H9 (cell line): Measurements from ENCODE around the gene FUT6. TPM values are rescaled to one million over a fixed set of nuclear protein-coding genes. Genes with fewer than 3 reads are reported as not detected.

ENCODE experiments used
- DNase-seq: peaks from one replicate; pipeline ENCODE4 v3.0.0-alpha.2; 2017
- H2AFZ ChIP-seq: one replicate; pipeline ENCODE4 v1.6.1; 2013; ENCODE audit warnings: mild to moderate bottlenecking, low read length, control low read depth, moderate library complexity
- H2AK5ac ChIP-seq: 2 replicates; pipeline ENCODE4 v1.6.1; 2013; ENCODE audit warnings: low read length, control low read depth, mixed read lengths; ENCODE audit not compliant: insufficient read length
- H2BK120ac ChIP-seq: one replicate; pipeline ENCODE4 v1.6.1; 2013; ENCODE audit warnings: low read depth, mild to moderate bottlenecking, low read length, control low read depth, inconsistent platforms; ENCODE audit not compliant: poor library complexity, severe bottlenecking
- H2BK12ac ChIP-seq: 2 replicates; pipeline ENCODE4 v1.6.1; 2013; ENCODE audit warnings: low read length, control low read depth, mixed read lengths, low read depth; ENCODE audit not compliant: insufficient read length
- H2BK15ac ChIP-seq: 2 replicates; pipeline ENCODE4 v1.6.1; 2013; ENCODE audit warnings: low read depth, low read length, control low read depth
- H2BK20ac ChIP-seq: one replicate; pipeline ENCODE4 v1.6.1; 2013; ENCODE audit warnings: low read depth, mild to moderate bottlenecking, low read length, control low read depth, inconsistent platforms; ENCODE audit not compliant: poor library complexity, severe bottlenecking
- H2BK5ac ChIP-seq: 2 replicates; pipeline ENCODE4 v1.6.1; 2013; ENCODE audit warnings: low read length, control low read depth, mixed read lengths; ENCODE audit not compliant: insufficient read length
- H3K14ac ChIP-seq: 2 replicates; pipeline ENCODE4 v1.6.1; 2013; ENCODE audit warnings: low read length, control low read depth; ENCODE audit not compliant: insufficient read depth
- H3K18ac ChIP-seq: 2 replicates; pipeline ENCODE4 v1.6.1; 2013; ENCODE audit warnings: low read depth, mild to moderate bottlenecking, mixed read lengths, low read length, control low read depth; ENCODE audit not compliant: insufficient read length
- H3K23ac ChIP-seq: 2 replicates; pipeline ENCODE4 v1.6.1; 2013; ENCODE audit warnings: low read length, control low read depth, mixed read lengths, low read depth; ENCODE audit not compliant: insufficient read length
- H3K23me2 ChIP-seq: 2 replicates; pipeline ENCODE4 v1.6.1; 2013; ENCODE audit warnings: low read depth, mild to moderate bottlenecking, mixed read lengths, low read length, control low read depth; ENCODE audit not compliant: insufficient read length, poor library complexity, severe bottlenecking
- H3K27ac ChIP-seq: 2 replicates; pipeline ENCODE4 v1.5.1; 2013; ENCODE audit warnings: low read length, control low read depth, mixed read lengths, low read depth; ENCODE audit not compliant: insufficient read length
- H3K27me3 ChIP-seq: 2 replicates; pipeline ENCODE4 v1.6.1; 2013; ENCODE audit warnings: low read length, control low read depth, inconsistent platforms; ENCODE audit not compliant: insufficient read depth
- H3K4ac ChIP-seq: 2 replicates; pipeline ENCODE4 v1.6.1; 2013; ENCODE audit warnings: low read depth, mild to moderate bottlenecking, control low read depth, inconsistent platforms, low read length, moderate library complexity
- H3K4me1 ChIP-seq: 2 replicates; pipeline ENCODE4 v1.6.1; 2013; ENCODE audit warnings: low read length, control low read depth, inconsistent platforms; ENCODE audit not compliant: insufficient read depth
- H3K4me2 ChIP-seq: 2 replicates; pipeline ENCODE4 v1.6.1; 2013; ENCODE audit warnings: low read length, control low read depth, mixed read lengths; ENCODE audit not compliant: insufficient read length, insufficient read depth
- H3K56ac ChIP-seq: 2 replicates; pipeline ENCODE4 v1.6.1; 2013; ENCODE audit warnings: low read depth, mild to moderate bottlenecking, mixed read lengths, low read length, control low read depth; ENCODE audit not compliant: insufficient read length
- H3K79me1 ChIP-seq: 2 replicates; pipeline ENCODE4 v1.6.1; 2013; ENCODE audit warnings: low read depth, mild to moderate bottlenecking, moderate library complexity, low read length, control low read depth, inconsistent platforms; ENCODE audit not compliant: insufficient read depth, poor library complexity, severe bottlenecking
- H3K79me2 ChIP-seq: 2 replicates; pipeline ENCODE4 v1.6.1; 2013; ENCODE audit warnings: low read length, control low read depth, inconsistent platforms; ENCODE audit not compliant: insufficient read depth
- H3K9ac ChIP-seq: 2 replicates; pipeline ENCODE4 v1.6.1; 2013; ENCODE audit warnings: low read length, control low read depth, mixed read lengths; ENCODE audit not compliant: insufficient read length; ENCODE audit errors: extremely low read depth
- H3K9me3 ChIP-seq: one replicate; pipeline ENCODE4 v1.6.1; 2013; ENCODE audit warnings: low read depth, low read length, inconsistent platforms; ENCODE audit not compliant: control insufficient read depth
- H3T11ph ChIP-seq: one replicate; pipeline ENCODE4 v1.6.1; 2013; ENCODE audit warnings: mild to moderate bottlenecking, low read length, control low read depth, inconsistent platforms
- H4K20me1 ChIP-seq: one replicate; pipeline ENCODE4 v1.6.1; 2013; ENCODE audit not compliant: control insufficient read depth, insufficient read length, insufficient read depth
- H4K5ac ChIP-seq: 2 replicates; pipeline ENCODE4 v1.6.1; 2013; ENCODE audit warnings: low read depth, mild to moderate bottlenecking, mixed read lengths, low read length, control low read depth; ENCODE audit not compliant: insufficient read length
- H4K8ac ChIP-seq: replicated peaks from 2 replicates; pipeline ENCODE4 v1.6.1; 2013; ENCODE audit warnings: low read length, control low read depth, mixed read lengths, low read depth; ENCODE audit not compliant: insufficient read length
- H4K91ac ChIP-seq: 2 replicates; pipeline ENCODE4 v1.6.1; 2013; ENCODE audit warnings: low read depth, mild to moderate bottlenecking, moderate library complexity, mixed read lengths, low read length, control low read depth; ENCODE audit not compliant: insufficient read length
- H3K27ac Mint-ChIP-seq, 3 experiments: 2 replicates in 2 of 3; 3 replicates in 1 of 3; pipeline ENCODE4 v1.8.0; 2020 to 2021; ENCODE audit warnings: mixed read lengths in 3 of 3, mild to moderate bottlenecking in 1 of 3, moderate library complexity in 1 of 3
- H3K27me3 Mint-ChIP-seq: 2 replicates; pipeline ENCODE4 v1.8.0; 2021; ENCODE audit warnings: low read depth, mild to moderate bottlenecking, moderate library complexity, mixed read lengths
- H3K36me3 Mint-ChIP-seq, 3 experiments: 2 replicates in 2 of 3; 3 replicates in 1 of 3; pipeline ENCODE4 v1.8.0; 2020 to 2021; ENCODE audit warnings: low read depth in 3 of 3, mixed read lengths in 3 of 3; ENCODE audit not compliant: insufficient read depth in 1 of 3
- H3K4me1 Mint-ChIP-seq, 2 experiments: 2 replicates each; pipeline ENCODE4 v1.8.0; 2020; ENCODE audit warnings: mixed read lengths in 2 of 2
- H3K4me3 Mint-ChIP-seq, 2 experiments: 2 replicates in 1 of 2; 3 replicates in 1 of 2; pipeline ENCODE4 v1.8.0; 2020 to 2021; ENCODE audit warnings: mild to moderate bottlenecking in 2 of 2, mixed read lengths in 2 of 2, moderate library complexity in 1 of 2
- H3K9me3 Mint-ChIP-seq, 2 experiments: 2 replicates in 1 of 2; 3 replicates in 1 of 2; pipeline ENCODE4 v1.8.0; 2020; ENCODE audit warnings: mild to moderate bottlenecking in 2 of 2, mixed read lengths in 2 of 2, moderate library complexity in 1 of 2
- CTCF ChIP-seq: fragments of 200-600 bp; sonication (generic); conservative IDR thresholded peaks from 3 replicates; pipeline ENCODE4 v1.8.0; 2021; ENCODE audit warnings: antibody characterized with exemption, mild to moderate bottlenecking
- WGBS: extraction: QIAGEN DNeasy Blood & Tissue Kit; methylation state at CpG from one replicate; pipeline ENCODE4 v1.1.7; 2013; ENCODE audit warnings: missing lambda C conversion rate, low lambda C conversion rate, mixed read lengths; ENCODE audit not compliant: insufficient read length; ENCODE audit errors: extremely low coverage; 5-methylcytosine and 5-hydroxymethylcytosine counted together
- total RNA-seq: library from RNA; stranded (reverse); gene quantifications from 2 replicates; pipeline ENCODE4 v1.2.1, GENCODE V29; 2021

Gene FUT6
- total RNA-seq, 1 experiment from 2014 or later = 0.13 TPM

- no peak overlapping the region for H4K8ac ChIP-seq
- Mint-ChIP-seq H3K27ac (no peak overlapping the region), H3K27me3 (peaks cover 37% of the 10 kb centered on the region), H3K36me3 (peaks cover 0 to 4% (median 0%) of the 10 kb centered on the region in 3 experiments; a peak in 2 of 7 replicates), H3K4me3 (peak overlapping the region in 1 of 2 experiments; percentile 9; a peak in 1 of 5 replicates), H3K9me3 (peaks cover 0 to 4% of the 10 kb centered on the region in 2 experiments; a peak in 3 of 5 replicates), H3K4me1 (peaks cover 14 to 28% of the 10 kb centered on the region in 2 experiments)
- no peak for DNase-seq
- H3K4me1 ChIP-seq = no peaks in the 10 kb centered on the region
- H3K4me2 ChIP-seq = no peak overlapping the region
- H2AK5ac ChIP-seq = no peak overlapping the region
- TF ChIP-seq CTCF = no peak
- no peaks in the 10 kb centered on the region for H3K79me1 ChIP-seq
- H2BK5ac ChIP-seq = no peak overlapping the region
- no peak overlapping the region for H3K27ac ChIP-seq
- no peak overlapping the region for H2BK12ac ChIP-seq
- H3K23ac ChIP-seq = no peak overlapping the region
- H3K79me2 ChIP-seq = no peaks in the 10 kb centered on the region
- no CpG with 5 or more reads among the region's 5 CpGs for WGBS
- H2BK120ac ChIP-seq = no peak overlapping the region
- H3K4ac ChIP-seq = no peak overlapping the region
- no peaks in the 10 kb centered on the region for H3K9me3 ChIP-seq
- no peak overlapping the region for H3K9ac ChIP-seq
- H3K56ac ChIP-seq = no peak overlapping the region
- H2BK15ac ChIP-seq = no peak overlapping the region
- H3K14ac ChIP-seq = no peak overlapping the region; the same call in 1 of the 2 replicates
- no peak overlapping the region for H3T11ph ChIP-seq
- no peak overlapping the region for H4K91ac ChIP-seq
- no peak overlapping the region for H2AFZ ChIP-seq
- no peaks in the 10 kb centered on the region for H4K20me1 ChIP-seq
- no peak overlapping the region for H3K18ac ChIP-seq
- H2BK20ac ChIP-seq = no peak overlapping the region
- no peak overlapping the region for H4K5ac ChIP-seq
- peaks cover 6% of the 10 kb centered on the region for H3K23me2 ChIP-seq
- no peaks in the 10 kb centered on the region; the same call in 1 of the 2 replicates for H3K27me3 ChIP-seq
These were observed 32.6 kb downstream of the FUT6 start for GRCh38 chr19:5806905-5807304.
